ENCODE measurements around the gene VAT1L.

- TF ChIP-seq, protein P1, sequence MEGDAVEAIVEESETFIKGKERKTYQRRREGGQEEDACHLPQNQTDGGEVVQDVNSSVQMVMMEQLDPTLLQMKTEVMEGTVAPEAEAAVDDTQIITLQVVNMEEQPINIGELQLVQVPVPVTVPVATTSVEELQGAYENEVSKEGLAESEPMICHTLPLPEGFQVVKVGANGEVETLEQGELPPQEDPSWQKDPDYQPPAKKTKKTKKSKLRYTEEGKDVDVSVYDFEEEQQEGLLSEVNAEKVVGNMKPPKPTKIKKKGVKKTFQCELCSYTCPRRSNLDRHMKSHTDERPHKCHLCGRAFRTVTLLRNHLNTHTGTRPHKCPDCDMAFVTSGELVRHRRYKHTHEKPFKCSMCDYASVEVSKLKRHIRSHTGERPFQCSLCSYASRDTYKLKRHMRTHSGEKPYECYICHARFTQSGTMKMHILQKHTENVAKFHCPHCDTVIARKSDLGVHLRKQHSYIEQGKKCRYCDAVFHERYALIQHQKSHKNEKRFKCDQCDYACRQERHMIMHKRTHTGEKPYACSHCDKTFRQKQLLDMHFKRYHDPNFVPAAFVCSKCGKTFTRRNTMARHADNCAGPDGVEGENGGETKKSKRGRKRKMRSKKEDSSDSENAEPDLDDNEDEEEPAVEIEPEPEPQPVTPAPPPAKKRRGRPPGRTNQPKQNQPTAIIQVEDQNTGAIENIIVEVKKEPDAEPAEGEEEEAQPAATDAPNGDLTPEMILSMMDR (conservative IDR thresholded peaks at IDR 0.05; ENCODE audit: low read depth in 2 of 2) = no peak
- no peak for TF ChIP-seq EZH2 (IDR thresholded peaks at IDR 0.05; ENCODE audit: low read depth, unreplicated experiment)
- TF ChIP-seq POLR2AphosphoS5 (IDR thresholded peaks at IDR 0.05; ENCODE audit: low read depth) = no peak
- no peak for TF ChIP-seq EZH2phosphoT487 (IDR thresholded peaks at IDR 0.05; ENCODE audit: unreplicated experiment)
- no peak for TF ChIP-seq CREB1 (CRISPR knock-in tag; IDR thresholded peaks at IDR 0.05; ENCODE audit: low read depth)
Measured at GRCh38 chr16:77895962-77896361, 107.6 kb downstream of the VAT1L start.

Measured in GM23338 (cell line).